ENCODE measurements around the gene SHB. TPM values are rescaled to one million over a fixed set of nuclear protein-coding genes. Genes with fewer than 3 reads are reported as not detected.

SHB gene
- total RNA-seq, 1 donor from 2014 or later: 22.5 TPM

DNA sequence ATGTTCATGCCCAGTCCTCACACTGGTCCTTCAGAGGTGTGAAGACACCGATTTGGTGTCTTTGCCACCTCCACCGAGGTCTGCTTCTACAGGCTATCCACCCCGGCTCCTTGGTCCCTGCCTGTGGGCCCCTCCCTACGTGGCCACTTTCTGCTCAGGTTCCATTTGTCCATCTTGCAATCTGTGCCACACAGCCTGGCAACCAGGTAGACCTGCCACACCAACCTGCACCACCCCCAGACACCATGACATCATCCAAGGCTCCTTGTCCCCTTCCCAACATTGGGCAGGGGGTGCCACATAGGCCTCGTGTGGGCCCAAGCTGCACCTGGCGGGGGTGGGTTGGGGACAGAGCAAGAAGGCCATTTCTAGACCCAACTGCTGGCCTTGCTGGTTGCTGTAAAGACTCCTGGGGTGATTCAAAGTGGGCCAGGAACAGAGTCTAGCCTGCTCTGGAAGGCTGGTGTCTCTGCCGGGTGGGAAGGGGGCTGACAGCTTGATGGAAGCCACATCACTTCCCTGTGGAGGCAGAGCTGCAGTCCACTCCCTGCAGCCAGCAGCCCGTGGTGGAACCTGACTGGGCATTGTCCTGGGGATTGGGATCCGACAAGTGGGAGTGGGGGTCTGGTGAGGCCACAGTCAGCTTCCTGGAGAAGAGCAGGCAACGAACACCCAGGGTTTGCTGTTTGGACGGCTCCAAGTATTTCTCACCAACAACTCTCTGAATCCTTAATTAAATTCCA lies 99.3 kb downstream of the SHB start:
- Mint-ChIP-seq H3K27ac (peak overlapping the region; percentile 78), H3K4me3 (ENCODE audit: low read depth) (no peak overlapping the region), H3K36me3 (ENCODE audit: insufficient read depth) (peaks cover 7% of the 10 kb centered on the region), H3K4me1 (ENCODE audit: low read depth) (peaks cover 66% of the 10 kb centered on the region), H3K9me3 (ENCODE audit: low read depth) (no peaks in the 10 kb centered on the region), H3K27me3 (no peaks in the 10 kb centered on the region)
- TF ChIP-seq, protein P1, sequence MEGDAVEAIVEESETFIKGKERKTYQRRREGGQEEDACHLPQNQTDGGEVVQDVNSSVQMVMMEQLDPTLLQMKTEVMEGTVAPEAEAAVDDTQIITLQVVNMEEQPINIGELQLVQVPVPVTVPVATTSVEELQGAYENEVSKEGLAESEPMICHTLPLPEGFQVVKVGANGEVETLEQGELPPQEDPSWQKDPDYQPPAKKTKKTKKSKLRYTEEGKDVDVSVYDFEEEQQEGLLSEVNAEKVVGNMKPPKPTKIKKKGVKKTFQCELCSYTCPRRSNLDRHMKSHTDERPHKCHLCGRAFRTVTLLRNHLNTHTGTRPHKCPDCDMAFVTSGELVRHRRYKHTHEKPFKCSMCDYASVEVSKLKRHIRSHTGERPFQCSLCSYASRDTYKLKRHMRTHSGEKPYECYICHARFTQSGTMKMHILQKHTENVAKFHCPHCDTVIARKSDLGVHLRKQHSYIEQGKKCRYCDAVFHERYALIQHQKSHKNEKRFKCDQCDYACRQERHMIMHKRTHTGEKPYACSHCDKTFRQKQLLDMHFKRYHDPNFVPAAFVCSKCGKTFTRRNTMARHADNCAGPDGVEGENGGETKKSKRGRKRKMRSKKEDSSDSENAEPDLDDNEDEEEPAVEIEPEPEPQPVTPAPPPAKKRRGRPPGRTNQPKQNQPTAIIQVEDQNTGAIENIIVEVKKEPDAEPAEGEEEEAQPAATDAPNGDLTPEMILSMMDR (IDR thresholded peaks at IDR 0.05; ENCODE audit: unreplicated experiment): no peak
- no peak for DNase-seq (ENCODE audit: low spot score, unreplicated experiment)

DNA sequence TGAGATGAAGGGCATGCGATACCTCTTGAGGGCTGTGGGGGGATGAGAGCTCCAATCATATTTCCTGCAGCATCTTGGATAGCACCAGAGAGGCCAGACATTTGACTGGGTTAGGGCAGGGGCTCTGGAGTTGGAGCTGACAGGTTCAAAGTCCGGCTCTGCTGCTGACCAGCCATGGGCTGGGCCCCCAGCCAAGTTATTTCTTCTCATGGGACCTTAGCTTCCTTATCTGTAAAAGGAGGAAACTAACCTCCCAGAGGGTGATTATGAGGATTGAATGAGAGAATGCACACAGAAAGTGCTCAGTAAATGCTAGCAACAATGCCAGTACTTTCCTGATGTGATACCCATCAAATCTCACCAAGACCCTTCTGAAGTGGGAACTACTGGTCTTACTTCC lies 99.9 kb downstream of the SHB start:
- no peak overlapping the region for H3K4me3 Mint-ChIP-seq (ENCODE audit: low read depth)
- TF ChIP-seq, protein P1 (IDR thresholded peaks at IDR 0.05; ENCODE audit: unreplicated experiment): no peak
- H3K36me3 Mint-ChIP-seq (ENCODE audit: insufficient read depth): peaks cover 4% of the 10 kb centered on the region
- no peak for DNase-seq (ENCODE audit: low spot score, unreplicated experiment)
- no peaks in the 10 kb centered on the region for H3K27me3 Mint-ChIP-seq
- peaks cover 72% of the 10 kb centered on the region for H3K4me1 Mint-ChIP-seq (ENCODE audit: low read depth)
- H3K27ac Mint-ChIP-seq: peak overlapping the region; percentile 47
- no peaks in the 10 kb centered on the region for H3K9me3 Mint-ChIP-seq (ENCODE audit: low read depth)

DNA sequence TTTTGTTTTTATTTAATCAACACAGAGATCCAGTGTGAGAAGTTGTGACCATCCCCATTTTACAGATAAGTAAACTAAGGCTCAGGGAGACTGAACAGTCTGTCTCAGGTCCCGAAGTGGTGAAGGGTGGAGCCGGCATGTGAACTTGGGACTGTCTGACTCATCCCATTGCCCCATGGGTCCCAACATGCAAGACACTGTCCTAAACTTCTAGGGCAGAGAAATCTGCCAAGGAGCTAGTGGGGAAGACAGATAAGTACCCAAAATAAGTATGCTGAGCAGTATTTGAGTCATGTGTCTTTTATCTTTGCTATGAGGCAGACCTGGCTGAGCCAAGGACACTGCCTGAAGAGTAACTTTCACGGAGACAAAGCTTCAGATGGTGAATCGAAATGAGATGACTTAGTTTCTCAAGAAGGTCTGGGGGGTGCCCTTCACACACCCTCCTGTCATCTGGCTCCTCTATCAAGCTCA lies 100.8 kb downstream of the SHB start:
- H3K36me3 Mint-ChIP-seq (ENCODE audit: insufficient read depth): peaks cover 2% of the 10 kb centered on the region

DNA sequence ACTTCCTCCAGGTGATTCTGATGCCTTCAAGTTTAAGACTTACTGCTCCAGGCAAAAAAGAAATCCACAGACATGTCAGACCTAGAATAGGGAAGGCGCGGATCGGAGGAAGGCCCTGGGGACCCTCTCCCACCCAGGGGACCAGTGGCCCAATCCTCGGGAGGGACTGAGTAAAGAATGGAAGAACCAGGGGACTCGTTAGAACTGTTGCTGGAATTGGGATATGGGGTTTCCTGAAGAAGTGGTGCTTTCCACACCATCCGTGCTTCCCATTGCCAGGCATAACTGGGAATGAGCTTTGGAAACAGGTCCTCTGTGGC lies 101.3 kb downstream of the SHB start:
- Mint-ChIP-seq H3K9me3 (ENCODE audit: low read depth) (no peaks in the 10 kb centered on the region), H3K27ac (peak overlapping the region; percentile 62), H3K4me1 (ENCODE audit: low read depth) (peaks cover 80% of the 10 kb centered on the region), H3K4me3 (ENCODE audit: low read depth) (no peak overlapping the region), H3K36me3 (ENCODE audit: insufficient read depth) (peaks cover 2% of the 10 kb centered on the region), H3K27me3 (no peaks in the 10 kb centered on the region)
- DNase-seq (ENCODE audit: low spot score, unreplicated experiment): no peak
- TF ChIP-seq, protein P1 (IDR thresholded peaks at IDR 0.05; ENCODE audit: unreplicated experiment): no peak

More for the DNA sequence above, 100.8 kb downstream of the SHB start:
- Mint-ChIP-seq H3K27me3 (no peaks in the 10 kb centered on the region), H3K4me3 (ENCODE audit: low read depth) (no peak overlapping the region), H3K27ac (peak overlapping the region; percentile 16), H3K4me1 (ENCODE audit: low read depth) (peaks cover 80% of the 10 kb centered on the region), H3K9me3 (ENCODE audit: low read depth) (no peaks in the 10 kb centered on the region)
- DNase-seq (ENCODE audit: low spot score, unreplicated experiment): no peak
- TF ChIP-seq, protein P1 (IDR thresholded peaks at IDR 0.05; ENCODE audit: unreplicated experiment): no peak

DNA sequence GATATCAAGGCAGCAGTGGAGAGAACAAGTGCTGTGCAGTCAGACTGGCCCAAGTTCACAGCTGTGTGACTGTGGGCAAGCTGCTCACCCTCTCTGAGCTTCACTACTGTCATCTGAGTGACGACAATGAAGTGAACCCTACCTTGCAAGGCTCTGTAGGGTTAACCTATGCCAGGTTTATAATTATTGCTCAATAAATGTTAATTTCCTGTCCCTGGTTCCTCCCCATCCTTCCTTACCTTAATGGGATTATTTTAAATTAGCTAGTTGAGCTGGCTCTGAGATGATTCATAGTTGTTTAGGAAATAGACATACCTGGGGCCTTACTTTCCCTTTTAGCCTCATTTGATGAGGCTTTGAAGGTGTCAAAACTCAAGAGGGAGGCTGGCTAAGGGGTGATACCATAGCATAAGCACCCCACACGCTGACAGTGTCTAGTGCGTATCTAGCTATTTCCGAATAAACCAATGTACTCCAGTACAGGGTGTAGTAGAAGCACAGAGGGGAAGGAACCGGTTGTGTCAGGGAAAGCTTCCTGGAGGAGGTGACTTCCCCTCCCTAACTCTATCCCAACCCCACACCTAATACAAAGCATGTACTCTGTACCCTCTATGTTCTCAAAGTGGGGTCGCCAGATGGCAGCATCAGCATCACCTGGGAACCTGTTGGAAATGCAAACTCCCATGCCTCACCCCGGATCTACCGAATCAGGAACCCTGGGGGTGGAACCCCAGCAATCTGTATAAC lies 101.8 kb downstream of the SHB start:
- H3K36me3 Mint-ChIP-seq (ENCODE audit: insufficient read depth): no peaks in the 10 kb centered on the region
- peak overlapping the region; percentile 97 for H3K27ac Mint-ChIP-seq
- no peak for DNase-seq (ENCODE audit: low spot score, unreplicated experiment)
- no peaks in the 10 kb centered on the region for H3K9me3 Mint-ChIP-seq (ENCODE audit: low read depth)
- no peak overlapping the region for H3K4me3 Mint-ChIP-seq (ENCODE audit: low read depth)
- H3K27me3 Mint-ChIP-seq: no peaks in the 10 kb centered on the region
- H3K4me1 Mint-ChIP-seq (ENCODE audit: low read depth): peaks cover 75% of the 10 kb centered on the region
- TF ChIP-seq, protein P1 (IDR thresholded peaks at IDR 0.05; ENCODE audit: unreplicated experiment): no peak
